ENCODE measurements around the gene MTA3.

Gene MTA3

GRCh38 chr2:42765686-42766085 is 197.3 kb downstream of the MTA3 start:
- no peak for DNase-seq

DNA sequence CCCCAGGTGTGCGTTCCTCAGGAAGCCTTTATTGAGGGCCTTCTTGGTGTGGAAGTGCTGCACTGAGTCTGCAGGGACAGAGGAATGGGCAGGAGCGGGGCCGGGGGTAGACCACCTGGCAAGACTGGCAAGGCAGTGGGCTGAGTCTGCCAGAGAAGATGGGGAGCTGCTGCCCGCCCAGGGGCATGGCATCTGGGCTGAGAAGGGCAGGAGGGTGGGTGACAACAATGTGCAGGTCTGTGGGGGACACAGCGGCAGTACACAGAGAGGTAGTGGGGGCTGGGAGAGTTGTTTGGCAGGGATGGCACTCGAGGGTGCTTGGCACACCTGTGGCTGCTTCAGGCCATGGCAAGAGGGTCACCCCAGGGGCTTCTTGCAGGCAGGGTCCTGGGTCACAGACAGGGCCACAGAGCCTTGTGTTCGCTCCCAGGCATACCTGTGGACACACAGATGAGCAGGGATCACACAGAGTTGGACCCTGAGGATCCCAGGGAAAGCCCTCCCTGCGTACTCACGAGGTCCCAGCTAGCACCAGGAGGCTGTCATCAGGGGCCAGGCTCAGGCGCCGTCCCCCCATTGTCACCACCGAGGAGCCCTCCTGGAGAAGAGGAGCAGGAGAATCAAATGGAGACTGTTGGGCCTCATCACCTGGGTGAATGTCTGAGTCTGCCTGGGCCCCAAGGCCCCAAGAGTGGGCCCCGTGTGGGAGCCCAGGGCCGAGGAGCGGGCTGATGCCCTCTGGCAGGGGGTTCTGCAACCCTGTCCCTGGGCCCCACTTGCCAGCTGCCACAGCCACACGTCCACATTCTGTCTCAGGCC is 198.9 kb downstream of the MTA3 start:
- DNase-seq, result no peak

- DNase-seq, result no peak
These were observed 199.7 kb downstream of the MTA3 start for GRCh38 chr2:42767899-42768705.

GRCh38 chr2:42768706-42769256 is 200.3 kb downstream of the MTA3 start:
- no peak for DNase-seq

DNA sequence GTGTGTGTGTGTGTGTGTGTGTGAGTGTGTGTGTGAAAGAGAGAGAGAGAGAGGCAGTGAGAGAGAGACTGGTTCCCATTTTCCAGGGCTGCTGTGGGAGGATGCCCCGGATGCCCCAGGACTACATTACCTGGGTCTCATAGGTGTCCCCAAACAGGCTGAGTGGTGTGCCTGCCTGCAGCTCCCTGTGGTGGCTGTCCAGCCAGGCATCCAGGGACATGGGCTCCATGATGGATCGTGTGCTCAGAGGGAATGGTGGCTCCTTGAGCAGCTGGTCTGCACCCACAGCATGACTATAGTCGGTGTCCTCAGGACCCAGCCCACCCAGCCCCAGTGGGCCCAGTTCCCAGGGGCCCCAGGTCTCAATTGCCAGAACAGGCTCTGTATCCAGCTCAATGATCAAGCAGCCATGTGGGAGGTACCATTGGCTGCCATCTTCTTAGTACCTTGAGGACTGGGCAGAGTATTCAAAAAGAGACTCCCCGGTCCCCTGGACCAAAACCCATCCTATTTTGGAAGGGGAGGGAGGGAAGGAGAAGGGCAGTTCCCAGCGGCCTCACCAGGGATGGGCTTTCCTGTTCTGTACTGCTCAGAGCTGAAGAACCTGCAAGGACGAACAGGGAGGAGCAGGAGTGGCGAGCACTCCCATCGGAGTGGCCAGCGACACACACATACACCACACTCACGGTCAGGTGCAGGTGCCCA is 201.3 kb downstream of the MTA3 start:
- DNase-seq, result no peak

DNA sequence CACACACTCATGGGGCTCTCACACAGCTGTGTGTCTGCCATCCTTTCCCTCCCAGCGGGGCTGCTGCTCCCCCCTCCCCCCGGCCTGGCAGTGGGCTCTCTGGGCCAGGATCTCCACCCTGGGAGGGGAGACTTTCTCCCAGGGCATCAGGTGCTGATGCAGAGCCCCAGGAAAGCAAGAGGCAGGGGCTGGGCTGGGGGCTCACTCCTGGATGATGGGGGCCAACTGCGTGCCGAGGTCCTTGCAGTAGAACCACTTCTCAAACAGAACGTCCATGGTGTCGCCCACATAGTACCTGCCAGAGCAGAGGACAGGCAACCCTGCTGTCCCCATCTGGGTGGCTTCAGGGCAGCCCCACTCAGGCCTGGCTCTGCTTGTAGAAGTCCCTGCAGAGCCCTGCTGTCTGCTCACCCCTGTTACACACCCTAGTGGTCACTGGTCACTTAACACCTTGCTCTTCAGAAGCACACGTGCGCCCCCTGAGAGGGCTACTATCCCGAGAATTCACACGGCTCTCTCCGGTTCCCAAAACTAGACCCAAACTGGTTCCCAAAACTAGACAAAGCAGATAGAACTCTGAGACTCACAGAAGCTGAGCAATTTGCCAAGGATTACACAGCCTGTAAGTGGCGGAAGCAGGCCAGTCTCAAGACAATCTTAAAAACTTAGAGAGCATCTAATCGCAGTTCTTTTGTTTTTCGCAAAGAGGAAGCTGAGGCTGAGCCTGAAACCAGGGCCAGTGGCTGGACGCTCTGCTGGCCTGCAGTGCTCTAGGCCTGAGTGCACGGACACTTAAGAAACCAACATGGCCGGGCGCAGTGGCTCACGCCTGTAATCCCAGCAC is 202.1 kb downstream of the MTA3 start:
- DNase-seq, result peak; percentile 88

GRCh38 chr2:42771546-42772153 is 203.2 kb downstream of the MTA3 start:
- no peak for DNase-seq

DNA sequence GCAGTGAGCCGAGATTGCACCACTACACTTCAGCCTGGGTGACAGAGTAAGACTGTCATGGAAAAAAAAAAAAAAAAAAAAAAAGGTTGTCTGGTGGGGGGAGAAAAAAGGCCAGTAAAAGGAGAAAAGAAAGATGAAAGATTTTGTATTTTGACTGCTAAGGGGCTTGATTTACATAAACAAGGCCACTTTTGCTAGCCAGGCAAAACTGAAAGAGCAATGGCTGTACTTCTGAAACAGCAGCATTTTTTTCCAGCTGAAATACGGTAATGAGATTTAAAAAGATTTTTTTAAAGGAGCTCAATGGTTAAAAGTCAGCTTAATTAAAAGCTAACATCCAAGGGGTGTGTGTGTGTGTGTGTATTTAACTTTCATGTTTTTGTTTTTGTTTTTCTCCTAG is 206.8 kb downstream of the MTA3 start:
- DNase-seq, result no peak

DNA sequence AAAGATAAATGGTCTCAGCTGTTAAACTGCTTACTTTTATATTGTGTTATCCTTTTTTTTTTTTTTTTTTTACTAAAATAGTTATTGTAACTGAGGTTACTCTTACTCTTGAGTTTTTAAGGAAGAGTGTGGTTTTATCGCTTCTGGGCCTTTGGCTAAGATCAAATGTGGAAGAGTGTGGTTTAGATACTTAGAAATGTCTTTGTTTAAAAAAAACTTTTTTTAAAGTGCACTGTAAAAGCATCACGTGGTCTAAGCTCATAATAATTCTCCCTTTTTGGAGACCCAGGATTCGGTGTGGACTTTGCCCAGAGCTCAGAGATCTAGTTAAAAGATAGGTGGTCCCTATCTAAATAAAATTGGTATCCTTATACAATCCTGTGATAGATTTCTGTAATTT is 207.4 kb downstream of the MTA3 start:
- peak; percentile 49 for DNase-seq

DNA sequence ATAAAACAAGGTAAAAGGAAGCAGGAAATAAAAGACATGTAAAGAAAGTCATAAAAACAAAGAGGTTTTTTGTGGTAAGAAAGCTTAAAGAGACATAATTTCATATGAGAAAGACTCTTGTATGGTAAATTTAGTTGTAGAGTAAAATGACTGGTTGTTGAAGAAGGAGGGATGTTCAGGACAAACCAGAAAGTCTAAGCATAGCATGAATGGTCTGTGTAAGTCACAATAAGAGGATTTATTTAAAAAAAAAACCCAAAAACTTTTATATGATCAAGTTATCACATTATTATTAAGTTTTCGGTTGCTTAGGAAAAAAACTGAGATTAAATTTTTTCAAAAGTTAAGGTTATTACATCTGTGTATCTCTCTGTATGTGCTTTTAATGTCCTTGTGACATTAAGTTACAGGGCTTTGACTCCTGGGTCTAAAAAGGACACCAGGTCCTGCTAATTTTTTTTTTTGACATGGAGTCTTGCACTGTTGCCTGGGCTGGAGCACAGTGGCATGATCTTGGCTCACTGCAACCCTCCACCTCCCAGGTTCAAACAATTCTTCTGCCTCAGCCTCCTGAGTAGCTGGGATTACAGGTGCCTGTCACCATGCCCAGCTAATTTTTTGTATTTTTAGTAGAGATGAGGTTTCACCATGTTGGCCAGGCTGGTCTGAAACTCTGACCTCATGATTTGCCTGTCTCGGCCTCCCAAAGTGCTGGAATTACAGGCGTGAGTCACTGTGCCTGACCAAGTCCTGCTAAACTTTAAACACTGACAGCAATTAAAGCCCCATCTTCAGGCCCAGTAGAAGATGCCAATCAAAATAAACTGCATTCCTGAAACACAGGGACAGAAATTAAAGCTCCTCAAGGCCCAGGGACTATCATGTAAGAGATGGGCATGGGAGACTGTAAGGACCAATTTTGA is 209.7 kb downstream of the MTA3 start:
- DNase-seq, result no peak

DNA sequence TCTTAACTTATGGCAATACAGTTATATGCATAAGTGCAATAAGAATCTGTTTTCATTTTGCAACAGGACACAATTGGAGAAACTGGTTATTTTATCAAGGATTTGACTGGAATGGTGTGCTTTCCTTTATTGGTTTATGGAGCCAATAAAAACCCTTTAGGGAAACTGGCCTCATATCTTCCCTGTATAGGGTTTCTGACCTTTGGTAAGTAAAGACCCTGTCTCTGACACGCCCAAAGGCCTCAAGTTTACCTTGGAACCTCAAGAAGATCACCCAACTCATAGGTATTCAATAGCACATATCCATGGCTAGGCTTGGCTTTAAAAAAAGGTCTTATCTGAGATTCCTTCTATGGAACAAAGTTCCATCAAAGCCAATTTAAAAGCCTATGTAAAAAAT is 212.7 kb downstream of the MTA3 start:
- no peak for DNase-seq

GRCh38 chr2:42783511-42783910 is 215.1 kb downstream of the MTA3 start:
- no peak for DNase-seq

DNA sequence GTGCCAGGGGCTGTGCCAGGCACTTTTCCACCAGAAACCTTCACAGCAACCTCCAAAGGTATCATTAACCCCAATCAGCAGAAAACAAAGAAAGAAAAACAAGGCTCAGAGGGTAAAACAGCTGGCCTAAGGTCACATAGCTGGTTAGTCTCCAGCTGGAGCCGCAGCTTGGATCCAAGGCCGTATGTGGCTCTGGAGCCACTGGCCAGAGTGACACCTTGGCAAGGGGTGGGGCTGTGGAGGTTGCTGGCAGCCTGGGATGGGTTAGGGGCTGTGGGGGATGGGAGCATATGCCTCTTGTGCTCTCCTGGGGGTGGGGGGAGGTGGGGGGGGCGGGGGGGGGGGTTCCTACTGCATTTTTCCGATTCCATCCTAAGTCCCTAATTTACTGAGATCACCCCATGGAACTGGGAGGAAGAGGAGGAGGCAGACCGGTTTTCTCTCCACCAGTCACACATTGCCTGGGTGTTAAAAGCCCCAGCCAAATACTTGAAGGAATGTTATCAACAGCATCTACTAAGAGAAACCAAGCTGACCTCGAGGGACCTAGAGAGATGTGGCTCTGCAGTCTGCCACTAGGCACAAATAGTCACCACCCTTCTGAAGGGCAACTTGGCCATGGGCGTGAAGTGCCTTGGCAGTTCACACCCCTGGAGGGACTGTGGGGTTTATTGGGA is 215.9 kb downstream of the MTA3 start:
- no peak for DNase-seq

DNA sequence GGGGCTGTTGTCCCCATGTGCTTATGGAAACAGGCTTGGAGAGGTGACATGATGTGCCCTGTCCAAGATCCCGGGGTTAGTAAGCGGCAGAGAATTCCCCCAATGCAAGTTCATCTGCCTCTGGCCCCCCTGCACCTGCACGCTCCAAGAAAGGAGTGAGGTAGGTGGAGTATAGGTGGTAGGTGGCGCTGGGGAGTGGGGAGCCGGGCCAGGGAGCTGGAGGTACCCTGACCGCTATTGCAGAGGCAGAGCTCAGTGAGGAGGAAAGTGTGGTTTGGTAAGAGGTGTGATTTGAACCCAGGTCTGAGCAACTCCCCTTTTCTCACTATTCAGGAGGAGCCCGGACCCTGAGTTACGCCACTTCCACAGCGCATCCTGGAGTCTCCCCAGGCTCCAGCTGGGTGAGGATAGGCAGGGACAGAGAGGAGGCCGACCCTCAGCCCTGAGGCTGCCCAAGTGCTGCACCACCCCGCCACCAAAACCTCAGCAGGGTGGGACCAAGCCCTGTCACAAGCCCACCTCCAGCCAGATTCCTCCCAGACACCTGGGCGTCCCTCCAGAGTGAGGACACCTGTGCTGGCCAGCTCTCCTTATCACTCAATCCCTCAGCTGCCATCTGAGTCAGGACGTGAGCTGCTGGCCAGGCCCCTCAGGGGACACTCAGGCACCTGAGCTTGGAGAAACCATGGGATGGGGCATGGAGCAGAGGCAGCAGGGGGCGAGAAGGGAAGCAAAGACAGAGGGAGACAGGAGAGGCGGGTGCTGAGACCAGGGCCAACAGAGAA is 218.3 kb downstream of the MTA3 start:
- DNase-seq, result no peak

GRCh38 chr2:42787424-42787787 is 219.0 kb downstream of the MTA3 start:
- DNase-seq, result no peak

- no peak for DNase-seq
These were observed 219.5 kb downstream of the MTA3 start for GRCh38 chr2:42787788-42788477.

DNA sequence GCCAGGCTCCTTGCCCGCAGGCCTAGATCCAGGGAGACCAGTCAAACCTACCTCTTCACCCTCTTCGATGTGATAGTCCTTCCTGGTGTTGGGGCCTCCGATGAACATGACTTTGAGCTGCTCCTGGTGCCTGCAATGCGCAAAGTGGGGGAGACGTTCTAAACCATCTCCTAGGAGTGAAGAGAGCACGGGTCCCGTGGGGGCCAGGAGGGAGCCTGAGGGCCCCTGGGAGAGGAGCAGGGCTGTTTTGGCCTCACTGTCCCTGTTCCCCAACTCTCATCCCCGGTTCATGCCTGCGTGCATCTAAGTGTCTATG is 220.0 kb downstream of the MTA3 start:
- DNase-seq, result no peak

DNA sequence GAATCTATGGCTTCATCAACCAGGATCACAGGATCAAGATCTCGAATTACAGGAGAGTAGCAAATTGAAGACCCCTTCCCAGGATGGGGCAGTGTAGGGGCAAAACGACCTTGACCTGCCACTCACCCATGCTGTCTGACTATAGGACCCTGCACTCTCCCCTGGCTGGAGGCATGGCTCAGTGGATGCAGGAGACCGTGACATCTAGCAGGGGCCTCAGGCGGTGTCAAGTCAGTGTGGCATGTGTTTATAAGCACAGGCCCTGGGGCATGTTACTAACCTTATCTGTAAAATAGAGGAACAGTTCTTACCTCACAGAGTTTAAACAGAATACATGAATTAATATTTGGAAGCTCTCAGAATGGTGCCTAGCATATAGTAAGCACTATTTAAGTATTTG is 220.4 kb downstream of the MTA3 start:
- no peak for DNase-seq

DNA sequence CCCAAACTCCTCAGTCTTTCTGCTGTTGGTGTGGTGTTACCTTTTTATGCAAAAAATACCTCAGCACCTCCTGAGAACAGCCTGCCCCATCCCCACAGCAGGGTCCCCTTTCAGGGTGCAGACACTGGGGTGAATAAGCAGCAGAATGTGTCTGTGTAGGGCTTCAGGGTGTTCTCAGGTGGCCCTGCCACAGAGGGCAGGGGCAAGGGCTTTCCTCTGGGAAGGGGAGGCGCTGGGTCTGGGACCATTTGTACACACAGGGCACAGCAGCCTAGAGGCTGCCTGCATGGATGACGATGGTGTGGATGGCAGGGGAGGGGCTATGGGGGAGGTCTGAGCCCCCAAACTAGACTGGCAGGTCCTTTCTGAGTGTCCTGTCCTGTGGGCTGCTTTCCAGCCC is 221.3 kb downstream of the MTA3 start:
- no peak for DNase-seq

All from MV-4-11 (cell line).